K562 (cell line): Measurements from ENCODE around the gene SLC14A1. TPM values are rescaled to one million over a fixed set of nuclear protein-coding genes. Genes with fewer than 3 reads are reported as not detected.

Source experiments
- ATAC-seq: fragments of 200-7000 bp; cut with Tn5 transposase; 3 replicates; pipeline ENCODE4 v1.9.1; 2020; ENCODE audit warnings: moderate library complexity
- BruUV-seq: library from RNA; stranded (reverse); fragments of 400-500 nt; replicated peaks from 2 replicates; lab custom pipeline; 2021; lab: Mats Ljungman, UMichigan
- CTCF ChIA-PET: fragments of 300-600 bp; formaldehyde crosslinking; extraction: SDS; loops from one replicate; lab custom pipeline; 2021; ENCODE audit warnings: low intra/inter-chr PET ratio; lab: Yijun Ruan, JAX
- POLR2A ChIA-PET: fragments of 300-600, 350-650 bp; sonication (Branson Sonifier 250); formaldehyde crosslinking; extraction: SDS; loops from one replicate; lab custom pipeline; 2021; ENCODE audit warnings: antibody characterized with exemption, inconsistent platforms; lab: Yijun Ruan, JAX
- DNase-seq, 4 experiments: peaks; one replicate each; pipeline versions ENCODE4 v3.0.0 to v3.0.0-alpha.2; 2011 to 2018; ENCODE audit warnings: low spot score in 3 of 4, mixed read lengths in 3 of 4; ENCODE audit errors: extremely low read depth in 1 of 4
- FAIRE-seq: peaks from 2 replicates; lab custom pipeline; 2011; peaks lifted over from hg19 to GRCh38; lab: Jason Lieb, UNC
- H2AFZ ChIP-seq: 2 replicates; pipeline ENCODE4 v1.6.0; 2011; ENCODE audit warnings: low read depth, low read length, control low read depth, inconsistent platforms
- H3K27ac ChIP-seq: fragments of 200-600 bp; 3 replicates; pipeline ENCODE4 v1.8.0; 2011; ENCODE audit warnings: low read depth, mild to moderate bottlenecking, control low read depth, inconsistent platforms, low read length, moderate library complexity, mixed read lengths; ENCODE audit errors: extremely low read depth
- H3K27me3 ChIP-seq, 2 experiments: fragments of 300-600 bp in 1 of 2; 2 replicates in 1 of 2; 3 replicates in 1 of 2; pipeline versions ENCODE4 v1.6.0 to v1.8.0; 2011; ENCODE audit warnings: inconsistent platforms in 2 of 2, low read length in 2 of 2, mild to moderate bottlenecking in 1 of 2, mixed read lengths in 1 of 2, moderate library complexity in 1 of 2; ENCODE audit not compliant: control insufficient read depth in 2 of 2, insufficient read depth in 2 of 2
- H3K36me3 ChIP-seq: fragments of 300-600 bp; 3 replicates; pipeline ENCODE4 v1.8.0; 2011; ENCODE audit warnings: mild to moderate bottlenecking, low read length, inconsistent platforms; ENCODE audit not compliant: control insufficient read depth, insufficient read depth
- H3K4me1 ChIP-seq, 2 experiments: fragments of 200-600 bp in 1 of 2; replicated peaks in 1 of 2; 2 replicates in 1 of 2; 3 replicates in 1 of 2; pipeline versions ENCODE4 v1.5.1 to v1.8.0; 2011; ENCODE audit warnings: inconsistent platforms in 2 of 2, low read length in 2 of 2, mild to moderate bottlenecking in 1 of 2, mixed read lengths in 1 of 2, moderate library complexity in 1 of 2; ENCODE audit not compliant: control insufficient read depth in 2 of 2, insufficient read depth in 2 of 2
- H3K4me2 ChIP-seq: 2 replicates; pipeline ENCODE4 v1.6.1; 2011; ENCODE audit warnings: low read length, control low read depth, inconsistent platforms, mixed read lengths; ENCODE audit not compliant: insufficient read depth
- H3K4me3 ChIP-seq: fragments of 200-600 bp; sonication (generic), shearing (Covaris generic); 2 replicates; pipeline ENCODE4 v1.5.1; 2016; ENCODE audit warnings: control low read depth, inconsistent platforms
- H3K79me2 ChIP-seq: fragments of 200-600 bp; 3 replicates; pipeline ENCODE4 v1.8.0; 2011; ENCODE audit warnings: low read length, inconsistent platforms; ENCODE audit not compliant: control insufficient read depth, insufficient read depth
- H3K9ac ChIP-seq, 2 experiments: 2 replicates each; pipeline versions ENCODE4 v1.6.0 to v1.6.1; 2011; ENCODE audit warnings: low read depth in 2 of 2, low read length in 2 of 2, control low read depth in 1 of 2, inconsistent platforms in 1 of 2, mild to moderate bottlenecking in 1 of 2, mixed read lengths in 1 of 2; ENCODE audit not compliant: insufficient read depth in 1 of 2
- H3K9me1 ChIP-seq: one replicate; pipeline ENCODE4 v1.6.0; 2011; ENCODE audit warnings: inconsistent platforms, mild to moderate bottlenecking, low read length, moderate library complexity; ENCODE audit not compliant: control insufficient read depth, insufficient read depth
- H3K9me3 ChIP-seq: replicated peaks from 2 replicates; pipeline ENCODE4 v1.5.1; 2011; ENCODE audit warnings: low read depth, low read length, inconsistent platforms; ENCODE audit not compliant: control insufficient read depth, insufficient read depth
- H4K20me1 ChIP-seq: replicated peaks from 2 replicates; pipeline ENCODE4 v1.6.1; 2011; ENCODE audit warnings: low read length, inconsistent platforms, mixed read lengths; ENCODE audit not compliant: control insufficient read depth, insufficient read depth
- BMI1 ChIP-seq: fragments of 150-350 bp; IDR thresholded peaks from 2 replicates; pipeline ENCODE4 v1.6.1; 2014; ENCODE audit warnings: low read length
- CBFB ChIP-seq: sonication (generic); formaldehyde crosslinking; IDR thresholded peaks from 2 replicates; pipeline ENCODE4 v1.4.0; 2020; ENCODE audit warnings: mild to moderate bottlenecking, missing genetic modification reagents
- CC2D1A ChIP-seq: fragments of 450-650 bp; IDR thresholded peaks from 2 replicates; pipeline ENCODE4 v1.6.1; 2017; ENCODE audit warnings: mild to moderate bottlenecking
- FOXA1 ChIP-seq: fragments of 450-650 bp; IDR thresholded peaks from 2 replicates; pipeline ENCODE4 v1.6.1; 2016; ENCODE audit warnings: mild to moderate bottlenecking, borderline replicate concordance
- GATAD2A ChIP-seq: fragments of 450-650 bp; IDR thresholded peaks from 2 replicates; pipeline ENCODE4 v1.6.1; 2017
- HNRNPL ChIP-seq: fragments of 200-400 bp; formaldehyde crosslinking; IDR thresholded peaks from 2 replicates; pipeline ENCODE4 v1.6.1; 2017; ENCODE audit warnings: low read depth, mild to moderate bottlenecking, low read length
- MEIS2 ChIP-seq: fragments of 450-650 bp; IDR thresholded peaks from 2 replicates; pipeline ENCODE4 v1.6.1; 2014; ENCODE audit warnings: mild to moderate bottlenecking; ENCODE audit not compliant: partially characterized antibody
- RBM15 ChIP-seq: fragments of 200-400 bp; formaldehyde crosslinking; IDR thresholded peaks from 2 replicates; pipeline ENCODE4 v1.6.1; 2018; ENCODE audit warnings: mild to moderate bottlenecking, low read length, moderate library complexity; ENCODE audit not compliant: insufficient read depth
- TCF7L2 ChIP-seq: fragments of 150-350 bp; IDR thresholded peaks from 2 replicates; pipeline ENCODE4 v1.6.1; 2016; ENCODE audit warnings: low read depth, mild to moderate bottlenecking, low read length, moderate library complexity
- TFAP4 ChIP-seq: sonication (generic); formaldehyde crosslinking; IDR thresholded peaks from 2 replicates; pipeline ENCODE4 v1.8.0; 2022; ENCODE audit warnings: missing genetic modification reagents, mild to moderate bottlenecking, moderate library complexity, borderline replicate concordance
- TRIM24 ChIP-seq, 2 experiments: fragments of 450-650 bp; IDR thresholded peaks; 2 replicates each; pipeline ENCODE4 v1.6.1; 2016
- ZNF174 ChIP-seq: fragments of 250-450 bp; sonication (Bioruptor Pico); IDR thresholded peaks from 2 replicates; pipeline ENCODE4 v1.4.0; 2020; ENCODE audit warnings: mild to moderate bottlenecking
- ZNF583 ChIP-seq: fragments of 250-450 bp; sonication (Bioruptor Pico); IDR thresholded peaks from 2 replicates; pipeline ENCODE4 v1.4.0; 2020
- ZNF668 ChIP-seq: fragments of 250-450 bp; sonication (Bioruptor Pico); IDR thresholded peaks from 2 replicates; pipeline ENCODE4 v1.8.0; 2022; ENCODE audit warnings: mild to moderate bottlenecking, inconsistent platforms
- WGBS: fragments of 100-300 bp; shearing (Covaris generic); methylation state at CpG from one replicate; pipeline ENCODE4 v1.1.6; 2016; ENCODE audit warnings: low coverage, mixed read lengths; ENCODE audit not compliant: insufficient coverage; ENCODE audit errors: missing lambda C conversion rate; 5-methylcytosine and 5-hydroxymethylcytosine counted together
- in situ Hi-C: fragments of 300-500 bp; cut with MboI; formaldehyde crosslinking; loops from 4 replicates; pipeline ENCODE4 v1.15.0; 2018; ENCODE audit warnings: inconsistent platforms, mixed read lengths
- intact Hi-C: fragments of 100-400 bp; cut with micrococcal nuclease; formaldehyde crosslinking; loops from 2 replicates; pipeline ENCODE4 v1.14.2; 2022
- polyA plus RNA-seq, 8 experiments: library from polyadenylated mRNA; depleted of rRNA in 4 of 8; stranded (reverse) in 5 of 8; unstranded in 3 of 8; fragments of >200 nt; fragmentation: Nextera tagmentation in 2 of 8; fragmentation: Illumina TruSeq in 1 of 8; extraction: Ambion mirVana in 2 of 8; extraction: Trizol in 1 of 8; gene quantifications; 2 replicates each; pipeline versions ENCODE4 v1.2.1 to v1.2.3, GENCODE V29; 2011 to 2014; ENCODE audit warnings: inconsistent platforms in 1 of 8, missing spikeins in 1 of 8
- total RNA-seq, 7 experiments: library from RNA; depleted of rRNA in 6 of 7; stranded (reverse); fragments of >200 nt in 6 of 7; fragmentation: Illumina TruSeq in 2 of 7; extraction: Trizol in 2 of 7; gene quantifications; 2 replicates each; pipeline versions ENCODE4 v1.2.1 to v1.2.3, GENCODE V29; 2011 to 2021; ENCODE audit warnings: low replicate concordance in 1 of 7
- TF ChIP-seq, protein P1 (sequence below): sonication (generic); formaldehyde crosslinking; IDR thresholded peaks from 2 replicates; pipeline ENCODE4 v1.8.1; 2022; ENCODE audit warnings: missing genetic modification reagents
- TF ChIP-seq, protein P2 (sequence below): fragments of 450-650 bp; formaldehyde crosslinking; IDR thresholded peaks from 2 replicates; pipeline ENCODE4 v1.4.0; 2020; ENCODE audit warnings: mild to moderate bottlenecking, moderate library complexity

The SLC14A1 gene
- total and polyA plus RNA-seq, 9 of the 15 experiments (the other 6 are each of a cell fraction or from before 2014, with no cell fraction given): 0.14 to 0.40 (median 0.20) TPM; not detected in 6

DNA sequence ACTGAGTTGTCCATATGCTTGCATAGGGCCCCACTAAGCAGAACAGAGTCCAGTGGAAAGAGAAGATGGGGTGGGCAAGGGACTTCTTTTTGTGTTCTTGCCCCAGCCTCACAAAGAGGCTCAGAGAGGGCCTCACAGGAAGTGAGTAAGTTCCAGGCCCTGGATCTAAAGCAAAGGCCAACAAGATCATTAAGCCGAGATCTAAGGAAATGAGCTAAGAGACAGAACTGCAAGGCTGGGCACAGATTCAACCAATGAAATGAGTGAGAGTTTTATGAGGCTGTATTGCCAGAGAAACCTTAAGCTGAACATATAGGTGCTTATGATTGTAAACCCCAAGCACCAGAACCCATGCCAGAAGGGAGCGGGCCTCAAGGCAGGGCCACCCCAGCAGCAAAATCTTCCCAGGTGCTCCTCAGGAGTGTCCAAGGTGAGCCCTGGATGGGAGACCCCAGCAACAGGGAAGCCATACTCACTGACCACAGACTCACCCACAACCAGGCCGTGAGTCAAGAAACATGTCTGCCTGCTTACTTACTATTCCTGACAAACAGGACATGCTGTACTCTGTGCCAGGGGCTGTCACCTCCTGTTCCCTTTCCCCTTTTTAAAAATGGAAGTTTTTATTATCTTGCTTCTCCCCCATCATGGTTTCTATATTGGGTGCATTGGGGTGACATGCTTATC is 40.2 kb downstream of the SLC14A1 start:
- in situ Hi-C loops: no loop called here

DNA sequence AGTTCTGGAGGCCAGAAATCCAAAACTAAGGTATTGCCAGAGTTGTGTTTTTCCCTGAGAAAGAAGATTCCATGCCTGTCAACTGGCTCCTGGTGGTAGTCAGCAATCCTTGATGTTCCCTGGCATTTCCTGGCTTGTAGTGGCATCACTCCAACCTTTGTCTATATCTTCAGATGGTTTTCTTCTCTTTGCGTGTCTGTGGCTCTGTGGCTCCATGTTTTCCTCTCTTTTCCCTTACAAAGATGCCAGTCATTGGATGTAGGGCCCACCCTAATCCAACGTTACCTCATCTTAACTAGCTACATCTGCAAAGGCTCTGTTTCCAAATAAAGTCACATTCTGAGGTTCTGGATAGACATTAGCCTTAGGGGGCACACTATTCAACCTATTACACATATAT is 41.8 kb downstream of the SLC14A1 start:
- CTCF ChIA-PET: no interaction called here
- in situ Hi-C loops: no loop called here
- BruUV-seq: no TSS peak
- TF ChIP-seq ZNF668 (CRISPR knock-in tag) (no peak), TRIM24 (IDR thresholded peaks at IDR 0.05) (no peak), CBFB (CRISPR knock-in tag) (no peak), ZNF583 (CRISPR knock-in tag) (no peak), GATAD2A (no peak), TCF7L2 (no peak), BMI1 (no peak), HNRNPL (no peak), FOXA1 (no peak), TFAP4 (CRISPR knock-in tag) (no peak)
- TF ChIP-seq, protein P1, sequence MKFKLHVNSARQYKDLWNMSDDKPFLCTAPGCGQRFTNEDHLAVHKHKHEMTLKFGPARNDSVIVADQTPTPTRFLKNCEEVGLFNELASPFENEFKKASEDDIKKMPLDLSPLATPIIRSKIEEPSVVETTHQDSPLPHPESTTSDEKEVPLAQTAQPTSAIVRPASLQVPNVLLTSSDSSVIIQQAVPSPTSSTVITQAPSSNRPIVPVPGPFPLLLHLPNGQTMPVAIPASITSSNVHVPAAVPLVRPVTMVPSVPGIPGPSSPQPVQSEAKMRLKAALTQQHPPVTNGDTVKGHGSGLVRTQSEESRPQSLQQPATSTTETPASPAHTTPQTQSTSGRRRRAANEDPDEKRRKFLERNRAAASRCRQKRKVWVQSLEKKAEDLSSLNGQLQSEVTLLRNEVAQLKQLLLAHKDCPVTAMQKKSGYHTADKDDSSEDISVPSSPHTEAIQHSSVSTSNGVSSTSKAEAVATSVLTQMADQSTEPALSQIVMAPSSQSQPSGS (CRISPR knock-in tag): no peak

More for the DNA sequence above, 40.2 kb downstream of the SLC14A1 start:
- Histone ChIP-seq H3K36me3 (no peaks in the 10 kb centered on the region), H2AFZ (no peak overlapping the region), H3K27ac (no peak overlapping the region), H3K9me3 (no peaks in the 10 kb centered on the region), H3K4me3 (no peak overlapping the region)
- POLR2A ChIA-PET: no interaction called here
- no peak for DNase-seq
- CTCF ChIA-PET: no interaction called here
- no TSS peak for BruUV-seq
- TF ChIP-seq, protein P2, sequence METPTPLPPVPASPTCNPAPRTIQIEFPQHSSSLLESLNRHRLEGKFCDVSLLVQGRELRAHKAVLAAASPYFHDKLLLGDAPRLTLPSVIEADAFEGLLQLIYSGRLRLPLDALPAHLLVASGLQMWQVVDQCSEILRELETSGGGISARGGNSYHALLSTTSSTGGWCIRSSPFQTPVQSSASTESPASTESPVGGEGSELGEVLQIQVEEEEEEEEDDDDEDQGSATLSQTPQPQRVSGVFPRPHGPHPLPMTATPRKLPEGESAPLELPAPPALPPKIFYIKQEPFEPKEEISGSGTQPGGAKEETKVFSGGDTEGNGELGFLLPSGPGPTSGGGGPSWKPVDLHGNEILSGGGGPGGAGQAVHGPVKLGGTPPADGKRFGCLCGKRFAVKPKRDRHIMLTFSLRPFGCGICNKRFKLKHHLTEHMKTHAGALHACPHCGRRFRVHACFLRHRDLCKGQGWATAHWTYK (CRISPR knock-in tag): no peak
- TF ChIP-seq RBM15: no peak
- no peak for TF ChIP-seq CC2D1A
- no peak for TF ChIP-seq MEIS2
- TF ChIP-seq ZNF174 (CRISPR knock-in tag): no peak
- TF ChIP-seq, all 486 proteins: peak for 0
- ATAC-seq (no peak), FAIRE-seq (no peak)
- Histone ChIP-seq H3K9me1 (no peaks in the 10 kb centered on the region), H3K9ac (no peak overlapping the region), H3K79me2 (no peaks in the 10 kb centered on the region), H3K27me3 (no peaks in the 10 kb centered on the region; a peak in 1 of 5 replicates), H4K20me1 (no peaks in the 10 kb centered on the region), H3K4me2 (no peak overlapping the region), H3K4me1 (no peaks in the 10 kb centered on the region; a peak in 2 of 5 replicates)
- intact Hi-C loops: no loop called here
- WGBS: 17% methylated on average over 3 of the region's 3 CpGs

More for the DNA sequence above, 41.8 kb downstream of the SLC14A1 start:
- Histone ChIP-seq H3K9me1 (no peaks in the 10 kb centered on the region), H3K9ac (no peak overlapping the region), H3K27me3 (no peaks in the 10 kb centered on the region; a peak in 2 of 5 replicates), H3K79me2 (no peaks in the 10 kb centered on the region), H3K9me3 (no peaks in the 10 kb centered on the region), H3K36me3 (no peaks in the 10 kb centered on the region), H3K4me2 (no peak overlapping the region), H3K4me1 (no peaks in the 10 kb centered on the region; a peak in 1 of 5 replicates), H3K27ac (no peak overlapping the region), H2AFZ (no peak overlapping the region), H3K4me3 (no peak overlapping the region), H4K20me1 (no peaks in the 10 kb centered on the region)
- 10% methylated on average over 2 of the region's 2 CpGs for WGBS
- no peak for DNase-seq
- no peak for FAIRE-seq
- no peak for ATAC-seq
- POLR2A ChIA-PET: no interaction called here
- intact Hi-C loops: no loop called here
